ENCODE data around the gene SOBP. TPM values are rescaled to one million over a fixed set of nuclear protein-coding genes. Genes with fewer than 3 reads are reported as not detected.

Gene SOBP
- total RNA-seq, 2 donors from 2014 or later, result 1.5 to 1.9 TPM

DNA sequence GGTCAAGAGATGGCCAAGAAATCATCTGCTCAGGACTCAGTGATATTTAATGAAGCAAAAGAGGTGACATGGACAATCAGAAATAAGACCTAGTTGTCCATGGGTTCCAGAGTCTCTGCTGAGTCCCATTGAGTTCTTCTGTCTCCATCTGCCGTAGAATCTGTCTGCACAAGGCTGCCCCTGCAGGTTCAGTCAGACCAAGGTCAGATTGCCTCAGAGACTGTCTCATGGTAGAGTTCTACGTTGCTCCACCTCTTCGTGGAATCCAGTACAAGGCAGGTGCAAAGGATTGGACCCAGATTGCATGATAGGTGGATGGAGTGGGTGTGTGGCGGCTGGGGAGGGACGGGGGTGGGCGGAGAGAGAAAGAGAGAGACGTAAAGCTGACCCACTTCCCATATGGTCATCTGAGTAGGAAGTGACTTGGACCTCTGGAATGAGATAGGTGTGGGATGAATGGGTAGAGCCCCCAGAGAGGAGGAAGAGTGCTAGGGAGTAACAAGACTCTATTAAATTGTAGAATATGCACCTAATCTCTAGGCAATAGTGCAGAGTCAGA lies 75.3 kb downstream of the SOBP start:
- Histone ChIP-seq H3K9me3 (ENCODE audit: control insufficient read depth, low read length) (no peaks in the 10 kb centered on the region), H3K4me3 (ENCODE audit: low read length) (no peak overlapping the region), H3K27ac (ENCODE audit: low read depth, low read length) (no peak overlapping the region), H3K27me3 (ENCODE audit: control insufficient read depth, insufficient read depth, low read length, poor library complexity, severe bottlenecking) (no peaks in the 10 kb centered on the region), H3K4me1 (ENCODE audit: control insufficient read depth, insufficient read depth, low read length) (no peaks in the 10 kb centered on the region), H3K9ac (ENCODE audit: extremely low read depth, low read length, poor library complexity, severe bottlenecking) (no peak overlapping the region), H3K36me3 (ENCODE audit: control insufficient read depth, insufficient read depth, low read length) (no peaks in the 10 kb centered on the region)
- WGBS, 2 experiments (ENCODE audit: insufficient coverage in 1 of 2, insufficient read length in 1 of 2), result 94 to 95% methylated on average over 2 to 7 of the region's 7 CpGs
- DNase-seq, result no peak
- no peaks in the 10 kb centered on the region for H3K9me3 Mint-ChIP-seq
- H3K27me3 Mint-ChIP-seq (ENCODE audit: insufficient read depth), result no peaks in the 10 kb centered on the region
- H3K4me1 Mint-ChIP-seq, result peaks cover 12% of the 10 kb centered on the region
- no peaks in the 10 kb centered on the region for H3K36me3 Mint-ChIP-seq (ENCODE audit: low read depth)
- no peak overlapping the region for H3K27ac Mint-ChIP-seq
- TF ChIP-seq, protein P1, sequence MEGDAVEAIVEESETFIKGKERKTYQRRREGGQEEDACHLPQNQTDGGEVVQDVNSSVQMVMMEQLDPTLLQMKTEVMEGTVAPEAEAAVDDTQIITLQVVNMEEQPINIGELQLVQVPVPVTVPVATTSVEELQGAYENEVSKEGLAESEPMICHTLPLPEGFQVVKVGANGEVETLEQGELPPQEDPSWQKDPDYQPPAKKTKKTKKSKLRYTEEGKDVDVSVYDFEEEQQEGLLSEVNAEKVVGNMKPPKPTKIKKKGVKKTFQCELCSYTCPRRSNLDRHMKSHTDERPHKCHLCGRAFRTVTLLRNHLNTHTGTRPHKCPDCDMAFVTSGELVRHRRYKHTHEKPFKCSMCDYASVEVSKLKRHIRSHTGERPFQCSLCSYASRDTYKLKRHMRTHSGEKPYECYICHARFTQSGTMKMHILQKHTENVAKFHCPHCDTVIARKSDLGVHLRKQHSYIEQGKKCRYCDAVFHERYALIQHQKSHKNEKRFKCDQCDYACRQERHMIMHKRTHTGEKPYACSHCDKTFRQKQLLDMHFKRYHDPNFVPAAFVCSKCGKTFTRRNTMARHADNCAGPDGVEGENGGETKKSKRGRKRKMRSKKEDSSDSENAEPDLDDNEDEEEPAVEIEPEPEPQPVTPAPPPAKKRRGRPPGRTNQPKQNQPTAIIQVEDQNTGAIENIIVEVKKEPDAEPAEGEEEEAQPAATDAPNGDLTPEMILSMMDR (conservative IDR thresholded peaks at IDR 0.05), result peak; percentile 45
- no peak overlapping the region for H3K4me3 Mint-ChIP-seq

GRCh38 chr6:107567643-107568042 lies 77.7 kb downstream of the SOBP start:
- no peaks in the 10 kb centered on the region for H3K36me3 ChIP-seq (ENCODE audit: control insufficient read depth, insufficient read depth, low read length)
- no peak overlapping the region for H3K4me3 ChIP-seq (ENCODE audit: low read length)
- H3K4me1 ChIP-seq (ENCODE audit: control insufficient read depth, insufficient read depth, low read length), result no peaks in the 10 kb centered on the region
- TF ChIP-seq, protein P1 (conservative IDR thresholded peaks at IDR 0.05), result no peak
- no peak overlapping the region for H3K4me3 Mint-ChIP-seq
- no peak overlapping the region for H3K9ac ChIP-seq (ENCODE audit: extremely low read depth, low read length, poor library complexity, severe bottlenecking)
- no peaks in the 10 kb centered on the region for H3K27me3 ChIP-seq (ENCODE audit: control insufficient read depth, insufficient read depth, low read length, poor library complexity, severe bottlenecking)
- H3K27ac Mint-ChIP-seq, result no peak overlapping the region
- H3K9me3 ChIP-seq (ENCODE audit: control insufficient read depth, low read length), result no peaks in the 10 kb centered on the region
- peaks cover 9% of the 10 kb centered on the region for H3K4me1 Mint-ChIP-seq
- 100% methylated on average over 1 of the region's 1 CpG; no CpG with 5 or more reads in 1 of the 2 experiments for WGBS, 2 experiments (ENCODE audit: insufficient coverage in 1 of 2, insufficient read length in 1 of 2)
- no peak for DNase-seq
- no peaks in the 10 kb centered on the region for H3K36me3 Mint-ChIP-seq (ENCODE audit: low read depth)
- no peak overlapping the region for H3K27ac ChIP-seq (ENCODE audit: low read depth, low read length)
- no peaks in the 10 kb centered on the region for H3K9me3 Mint-ChIP-seq
- no peaks in the 10 kb centered on the region for H3K27me3 Mint-ChIP-seq (ENCODE audit: insufficient read depth)

GRCh38 chr6:107569473-107569872 lies 79.6 kb downstream of the SOBP start:
- DNase-seq, result no peak
- Histone ChIP-seq H3K27ac (ENCODE audit: low read depth, low read length) (no peak overlapping the region), H3K9ac (ENCODE audit: extremely low read depth, low read length, poor library complexity, severe bottlenecking) (no peak overlapping the region), H3K4me1 (ENCODE audit: control insufficient read depth, insufficient read depth, low read length) (no peaks in the 10 kb centered on the region), H3K36me3 (ENCODE audit: control insufficient read depth, insufficient read depth, low read length) (no peaks in the 10 kb centered on the region), H3K4me3 (ENCODE audit: low read length) (no peak overlapping the region), H3K27me3 (ENCODE audit: control insufficient read depth, insufficient read depth, low read length, poor library complexity, severe bottlenecking) (no peaks in the 10 kb centered on the region), H3K9me3 (ENCODE audit: control insufficient read depth, low read length) (no peaks in the 10 kb centered on the region)
- Mint-ChIP-seq H3K9me3 (no peaks in the 10 kb centered on the region), H3K27ac (no peak overlapping the region), H3K27me3 (ENCODE audit: insufficient read depth) (no peaks in the 10 kb centered on the region), H3K36me3 (ENCODE audit: low read depth) (no peaks in the 10 kb centered on the region), H3K4me3 (no peak overlapping the region), H3K4me1 (peaks cover 14% of the 10 kb centered on the region)
- TF ChIP-seq, protein P1 (conservative IDR thresholded peaks at IDR 0.05), result no peak
- WGBS, 2 experiments (ENCODE audit: insufficient coverage in 1 of 2, insufficient read length in 1 of 2), result 94 to 95% methylated on average over 7 to 9 of the region's 9 CpGs

Measured in endodermal cell (in vitro differentiated cells).